Retinal pigment epithelial cell (primary cell): ENCODE measurements around the gene NOX5.
"Not testable (repeated sequence)": the region's sequence is repeated elsewhere in the genome, so short reads cannot be mapped to it uniquely, and the experiment has no call there.

Experiments used
- DNase-seq: peaks from one replicate; pipeline ENCODE4 v3.0.0-alpha.2; 2010; ENCODE audit warnings: low read depth
- H3K4me3 ChIP-seq: 2 replicates; pipeline ENCODE4 v1.5.1; 2011; ENCODE audit warnings: mild to moderate bottlenecking, low read length, control low read depth, moderate library complexity
- TF ChIP-seq, protein P1 (sequence below): conservative IDR thresholded peaks from 2 replicates; pipeline ENCODE4 v1.5.1; 2011; ENCODE audit warnings: low read depth, low read length, control low read depth, inconsistent platforms

Gene NOX5, protein sequence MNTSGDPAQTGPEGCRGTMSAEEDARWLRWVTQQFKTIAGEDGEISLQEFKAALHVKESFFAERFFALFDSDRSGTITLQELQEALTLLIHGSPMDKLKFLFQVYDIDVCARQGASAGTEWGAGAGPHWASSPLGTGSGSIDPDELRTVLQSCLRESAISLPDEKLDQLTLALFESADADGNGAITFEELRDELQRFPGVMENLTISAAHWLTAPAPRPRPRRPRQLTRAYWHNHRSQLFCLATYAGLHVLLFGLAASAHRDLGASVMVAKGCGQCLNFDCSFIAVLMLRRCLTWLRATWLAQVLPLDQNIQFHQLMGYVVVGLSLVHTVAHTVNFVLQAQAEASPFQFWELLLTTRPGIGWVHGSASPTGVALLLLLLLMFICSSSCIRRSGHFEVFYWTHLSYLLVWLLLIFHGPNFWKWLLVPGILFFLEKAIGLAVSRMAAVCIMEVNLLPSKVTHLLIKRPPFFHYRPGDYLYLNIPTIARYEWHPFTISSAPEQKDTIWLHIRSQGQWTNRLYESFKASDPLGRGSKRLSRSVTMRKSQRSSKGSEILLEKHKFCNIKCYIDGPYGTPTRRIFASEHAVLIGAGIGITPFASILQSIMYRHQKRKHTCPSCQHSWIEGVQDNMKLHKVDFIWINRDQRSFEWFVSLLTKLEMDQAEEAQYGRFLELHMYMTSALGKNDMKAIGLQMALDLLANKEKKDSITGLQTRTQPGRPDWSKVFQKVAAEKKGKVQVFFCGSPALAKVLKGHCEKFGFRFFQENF

DNA sequence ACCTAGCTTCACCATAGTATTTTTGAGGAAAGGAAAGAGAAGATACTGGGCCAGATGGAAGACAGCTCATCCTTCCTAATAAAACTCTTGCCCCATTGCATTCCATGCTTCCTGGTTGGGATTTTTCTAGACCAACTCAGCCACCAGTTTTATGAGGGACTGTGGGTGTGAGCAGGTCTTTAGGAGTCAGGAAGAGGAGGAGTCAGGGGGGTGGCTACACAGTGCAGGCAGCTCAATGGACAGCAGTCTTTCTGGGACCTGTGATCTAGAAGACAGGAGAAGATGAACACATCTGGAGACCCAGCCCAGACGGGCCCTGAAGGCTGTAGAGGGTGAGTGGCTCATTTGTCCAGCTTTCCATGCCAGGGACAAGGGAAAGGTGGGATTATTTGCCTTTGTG lies at the start of gene NOX5:
TSS of gene NOX5 (plus strand) at position 242 of the 400 bp plus-strand sequence. CDS start at position 283, 41 bp downstream.
- no peak for DNase-seq
- H3K4me3 ChIP-seq = no peak within 1 kb of the TSS
- TF ChIP-seq, protein P1, sequence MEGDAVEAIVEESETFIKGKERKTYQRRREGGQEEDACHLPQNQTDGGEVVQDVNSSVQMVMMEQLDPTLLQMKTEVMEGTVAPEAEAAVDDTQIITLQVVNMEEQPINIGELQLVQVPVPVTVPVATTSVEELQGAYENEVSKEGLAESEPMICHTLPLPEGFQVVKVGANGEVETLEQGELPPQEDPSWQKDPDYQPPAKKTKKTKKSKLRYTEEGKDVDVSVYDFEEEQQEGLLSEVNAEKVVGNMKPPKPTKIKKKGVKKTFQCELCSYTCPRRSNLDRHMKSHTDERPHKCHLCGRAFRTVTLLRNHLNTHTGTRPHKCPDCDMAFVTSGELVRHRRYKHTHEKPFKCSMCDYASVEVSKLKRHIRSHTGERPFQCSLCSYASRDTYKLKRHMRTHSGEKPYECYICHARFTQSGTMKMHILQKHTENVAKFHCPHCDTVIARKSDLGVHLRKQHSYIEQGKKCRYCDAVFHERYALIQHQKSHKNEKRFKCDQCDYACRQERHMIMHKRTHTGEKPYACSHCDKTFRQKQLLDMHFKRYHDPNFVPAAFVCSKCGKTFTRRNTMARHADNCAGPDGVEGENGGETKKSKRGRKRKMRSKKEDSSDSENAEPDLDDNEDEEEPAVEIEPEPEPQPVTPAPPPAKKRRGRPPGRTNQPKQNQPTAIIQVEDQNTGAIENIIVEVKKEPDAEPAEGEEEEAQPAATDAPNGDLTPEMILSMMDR = no peak

DNA sequence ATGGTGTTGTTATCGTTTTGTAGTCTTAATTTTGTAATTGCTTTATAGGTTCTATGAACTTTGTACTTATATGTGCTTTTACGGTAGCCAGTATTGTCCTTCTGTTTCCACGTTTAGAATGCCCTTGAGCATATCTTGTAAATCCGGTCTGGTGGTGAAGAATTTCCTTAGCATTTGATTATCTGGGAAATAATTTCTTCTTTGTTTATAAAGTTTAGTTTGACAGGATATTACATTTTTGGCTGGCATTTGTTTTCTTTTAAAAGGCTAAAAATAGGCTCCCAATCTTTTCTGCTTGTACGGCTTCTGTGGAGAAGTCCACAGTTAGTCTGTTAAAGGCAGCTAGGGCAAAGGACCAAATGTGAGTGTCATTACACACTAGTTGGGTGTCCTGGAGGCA lies 47.5 kb upstream of the NOX5 start:
- TF ChIP-seq, protein P1 = no peak
- no peak for DNase-seq
- H3K4me3 ChIP-seq = no peak overlapping the region

DNA sequence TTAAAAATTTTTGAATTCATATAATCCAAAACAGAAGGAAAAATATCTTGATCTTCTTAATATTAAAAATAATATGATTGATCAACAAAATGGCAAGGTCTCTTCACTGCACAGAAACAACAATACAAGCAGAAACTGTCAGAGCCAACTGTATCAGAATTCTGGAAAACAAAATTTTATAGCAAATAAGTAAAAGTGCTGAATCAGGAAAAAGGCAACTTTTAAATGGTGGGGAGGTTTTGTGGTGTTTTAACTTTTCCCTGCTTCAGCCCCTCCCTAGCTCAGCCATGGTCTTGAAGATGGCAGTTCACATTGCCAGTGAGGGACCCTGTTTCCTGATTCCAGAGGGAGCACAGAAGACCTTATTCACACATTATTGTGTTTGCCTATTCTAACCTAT lies 46.5 kb upstream of the NOX5 start:
- no peak for DNase-seq
- no peak overlapping the region for H3K4me3 ChIP-seq

DNA sequence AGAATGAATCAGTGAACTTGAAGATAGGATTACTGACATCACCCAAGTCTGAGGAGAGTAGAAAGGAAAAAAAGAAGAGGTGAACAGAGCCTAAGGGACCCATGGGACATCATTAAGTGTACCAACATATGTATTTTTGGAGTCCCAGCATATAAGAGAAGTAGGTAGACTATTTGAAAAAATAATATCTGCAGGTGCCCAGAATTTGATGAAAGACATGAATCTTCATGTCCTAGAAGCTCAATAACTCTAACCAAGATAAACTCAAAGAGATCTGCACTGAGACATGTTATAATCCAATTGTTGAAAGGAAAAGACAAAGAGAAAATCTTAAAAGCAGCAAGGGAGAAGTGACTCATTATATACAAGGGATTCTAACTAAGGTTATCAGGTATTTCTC lies 45.2 kb upstream of the NOX5 start:
- DNase-seq = no peak
- TF ChIP-seq, protein P1 = no peak

More for the DNA sequence above, 46.5 kb upstream of the NOX5 start:
- TF ChIP-seq, protein P1 = no peak

DNA sequence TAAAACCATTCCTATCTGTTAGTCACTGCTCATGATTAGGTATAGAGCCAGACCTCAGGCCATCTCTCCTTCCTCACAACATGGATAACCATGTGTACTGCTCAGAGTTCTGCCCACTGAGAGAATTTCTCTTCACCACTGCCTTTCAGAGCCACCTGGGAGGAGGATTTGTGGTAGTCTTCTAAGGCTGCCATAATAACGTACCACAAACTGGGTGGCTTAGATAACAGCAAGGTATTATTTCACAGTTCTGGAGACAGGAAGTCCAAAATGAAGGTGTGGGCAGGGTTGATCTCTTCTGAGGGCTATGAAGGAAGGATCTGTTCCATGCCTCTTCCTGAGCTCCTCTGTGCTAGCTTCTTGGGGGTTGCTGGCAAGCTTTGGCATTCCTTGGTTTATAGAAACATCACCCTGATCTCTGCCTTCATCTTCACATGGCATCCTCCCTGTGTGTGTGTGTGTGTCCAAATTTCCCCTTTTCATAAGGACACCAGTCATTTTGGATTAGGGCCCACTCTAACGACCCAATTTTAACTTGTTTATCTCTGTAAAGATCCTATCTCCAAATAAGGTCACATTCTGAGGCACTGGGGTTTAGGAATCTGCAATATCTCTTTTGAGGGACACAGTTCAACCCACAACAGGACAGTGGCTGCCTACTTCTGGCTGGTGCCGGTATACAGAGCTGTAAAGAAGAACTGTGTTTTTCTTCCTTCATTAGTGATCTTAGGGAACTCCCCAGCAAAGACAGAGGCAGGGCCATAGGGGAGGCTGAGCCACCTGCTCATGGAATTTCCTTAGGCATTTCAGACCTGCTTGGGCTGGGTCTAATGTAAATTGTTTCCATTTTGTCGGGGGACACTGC lies 42.1 kb upstream of the NOX5 start:
- no peak overlapping the region for H3K4me3 ChIP-seq
- TF ChIP-seq, protein P1 = no peak
- no peak for DNase-seq

More for the DNA sequence above, 45.2 kb upstream of the NOX5 start:
- H3K4me3 ChIP-seq = no peak overlapping the region

DNA sequence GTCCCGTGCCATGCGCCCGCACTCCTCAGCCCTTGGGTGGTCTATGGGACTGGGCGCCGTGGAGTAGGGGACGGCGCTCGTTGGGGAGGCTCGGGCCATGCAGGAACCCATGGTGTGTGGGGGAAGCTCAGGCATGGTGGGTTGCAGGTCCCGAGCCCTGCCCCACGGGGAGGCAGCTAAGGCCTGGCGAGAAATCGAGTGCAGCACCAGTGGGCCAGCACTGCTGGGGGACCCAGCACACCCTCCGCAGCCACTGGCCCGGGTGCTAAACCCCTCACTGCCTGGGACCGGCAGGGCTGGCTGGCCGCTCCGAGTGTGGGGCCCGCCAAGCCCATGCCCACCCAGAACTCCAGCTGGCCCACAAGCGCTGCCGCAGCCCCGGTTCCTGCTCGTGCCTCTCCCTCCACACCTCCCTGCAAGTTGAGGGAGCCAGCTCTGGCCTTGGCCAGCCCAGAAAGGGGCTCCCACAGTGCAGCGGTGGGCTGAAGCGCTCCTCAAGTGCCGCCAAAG lies 38.8 kb upstream of the NOX5 start:
- H3K4me3 ChIP-seq, DNase-seq: not testable (repeated sequence)

DNA sequence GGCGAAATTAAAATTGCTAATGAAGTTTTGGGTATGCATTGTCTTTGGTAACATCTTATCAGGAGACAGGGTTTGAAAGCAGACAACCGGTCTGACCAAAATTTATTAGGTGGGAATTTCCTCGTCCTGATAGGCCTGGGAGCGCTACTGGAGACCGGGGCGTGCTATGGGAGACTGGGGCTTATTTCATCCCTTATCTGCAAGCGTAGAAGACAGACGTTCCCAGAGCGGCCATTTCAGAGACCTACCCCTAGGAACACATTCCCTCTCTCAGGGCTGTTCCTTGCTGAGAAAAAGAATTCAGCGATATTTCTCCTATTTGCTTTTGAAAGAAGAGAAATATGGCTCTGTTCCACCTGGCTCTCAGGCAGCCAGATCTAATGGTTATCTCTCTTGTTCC lies 37.1 kb upstream of the NOX5 start:
- not testable (repeated sequence) for DNase-seq, H3K4me3 ChIP-seq
